Osteoblast (primary cell): ENCODE measurements around the gene ADGRG6. TPM values are rescaled to one million over a fixed set of nuclear protein-coding genes. Genes with fewer than 3 reads are reported as not detected.
A peak's percentile ranks its signal among the peaks of the same experiment; 100 is the strongest.

Experiments used
- DNase-seq: peaks from one replicate; pipeline ENCODE4 v3.0.0; 2011; ENCODE audit warnings: low spot score, mixed read lengths; ENCODE audit not compliant: insufficient read length; ENCODE audit errors: missing footprints
- H2AFZ ChIP-seq: 2 replicates; pipeline ENCODE4 v1.6.0; 2011; ENCODE audit warnings: mild to moderate bottlenecking, low read length
- H3K27ac ChIP-seq: 2 replicates; pipeline ENCODE4 v1.5.1; 2011; ENCODE audit warnings: mild to moderate bottlenecking, low read depth, low read length, moderate library complexity
- H3K27me3 ChIP-seq: 2 replicates; pipeline ENCODE4 v1.6.0; 2012; ENCODE audit warnings: mild to moderate bottlenecking, control low read depth, inconsistent platforms, low read length, moderate library complexity; ENCODE audit not compliant: insufficient read depth
- H3K36me3 ChIP-seq: 2 replicates; pipeline ENCODE4 v1.5.1; 2011; ENCODE audit warnings: mild to moderate bottlenecking, low read length, control low read depth, moderate library complexity; ENCODE audit not compliant: insufficient read depth
- H3K4me1 ChIP-seq: 2 replicates; pipeline ENCODE4 v1.5.1; 2011; ENCODE audit warnings: mild to moderate bottlenecking, low read length, control low read depth, moderate library complexity; ENCODE audit not compliant: insufficient read depth
- H3K4me2 ChIP-seq: 2 replicates; pipeline ENCODE4 v1.6.0; 2011; ENCODE audit warnings: mild to moderate bottlenecking, low read length; ENCODE audit not compliant: insufficient read depth
- H3K4me3 ChIP-seq: fragments of 200-600 bp; sonication (generic); 3 replicates; pipeline ENCODE4 v1.5.1; 2012; ENCODE audit warnings: mild to moderate bottlenecking, low read length, inconsistent platforms; ENCODE audit not compliant: insufficient read depth
- H3K79me2 ChIP-seq: 2 replicates; pipeline ENCODE4 v1.6.0; 2012; ENCODE audit warnings: mild to moderate bottlenecking, low read length, control low read depth, inconsistent platforms; ENCODE audit not compliant: insufficient read depth
- H3K9me3 ChIP-seq: 2 replicates; pipeline ENCODE4 v1.5.1; 2011; ENCODE audit warnings: low read depth, low read length, control low read depth
- H4K20me1 ChIP-seq: 2 replicates; pipeline ENCODE4 v1.6.0; 2012; ENCODE audit warnings: mild to moderate bottlenecking, low read length, control low read depth; ENCODE audit not compliant: insufficient read depth
- total RNA-seq: library from RNA; depleted of rRNA; stranded (reverse); fragments of >200 nt; gene quantifications from 2 replicates; pipeline ENCODE4 v1.2.3, GENCODE V29; 2012
- TF ChIP-seq, protein P1 (sequence below): IDR thresholded peaks from 2 replicates; pipeline ENCODE4 v1.5.1; 2011; ENCODE audit warnings: mild to moderate bottlenecking, low read depth, low read length, moderate library complexity; ENCODE audit errors: extremely low read depth

ADGRG6 gene
- total RNA-seq, 1 donor, result 0.36 TPM

DNA sequence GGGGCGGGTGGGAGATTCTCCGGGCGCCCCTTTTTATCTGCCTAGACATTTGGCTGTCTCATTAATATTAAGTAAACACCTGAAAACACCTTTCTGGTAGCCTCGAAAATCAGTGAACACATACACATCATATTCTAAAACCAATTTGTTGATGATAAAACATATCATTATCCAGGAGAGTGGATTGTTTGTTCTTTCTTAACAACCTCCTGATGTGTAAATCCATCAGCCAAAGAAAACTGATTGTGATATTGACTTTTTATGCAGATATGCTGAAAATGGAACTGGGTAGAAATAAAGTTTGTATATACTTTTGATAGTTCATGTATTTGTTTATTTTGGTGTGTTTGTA lies 75.7 kb downstream of the ADGRG6 start:
- TF ChIP-seq, protein P1, sequence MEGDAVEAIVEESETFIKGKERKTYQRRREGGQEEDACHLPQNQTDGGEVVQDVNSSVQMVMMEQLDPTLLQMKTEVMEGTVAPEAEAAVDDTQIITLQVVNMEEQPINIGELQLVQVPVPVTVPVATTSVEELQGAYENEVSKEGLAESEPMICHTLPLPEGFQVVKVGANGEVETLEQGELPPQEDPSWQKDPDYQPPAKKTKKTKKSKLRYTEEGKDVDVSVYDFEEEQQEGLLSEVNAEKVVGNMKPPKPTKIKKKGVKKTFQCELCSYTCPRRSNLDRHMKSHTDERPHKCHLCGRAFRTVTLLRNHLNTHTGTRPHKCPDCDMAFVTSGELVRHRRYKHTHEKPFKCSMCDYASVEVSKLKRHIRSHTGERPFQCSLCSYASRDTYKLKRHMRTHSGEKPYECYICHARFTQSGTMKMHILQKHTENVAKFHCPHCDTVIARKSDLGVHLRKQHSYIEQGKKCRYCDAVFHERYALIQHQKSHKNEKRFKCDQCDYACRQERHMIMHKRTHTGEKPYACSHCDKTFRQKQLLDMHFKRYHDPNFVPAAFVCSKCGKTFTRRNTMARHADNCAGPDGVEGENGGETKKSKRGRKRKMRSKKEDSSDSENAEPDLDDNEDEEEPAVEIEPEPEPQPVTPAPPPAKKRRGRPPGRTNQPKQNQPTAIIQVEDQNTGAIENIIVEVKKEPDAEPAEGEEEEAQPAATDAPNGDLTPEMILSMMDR, result no peak
- no peak overlapping the region for H3K27ac ChIP-seq
- H4K20me1 ChIP-seq, result no peaks in the 10 kb centered on the region
- H3K27me3 ChIP-seq, result no peaks in the 10 kb centered on the region
- H3K79me2 ChIP-seq, result no peaks in the 10 kb centered on the region
- H2AFZ ChIP-seq, result no peak overlapping the region
- no peaks in the 10 kb centered on the region for H3K36me3 ChIP-seq
- H3K4me3 ChIP-seq, result no peak overlapping the region
- H3K4me2 ChIP-seq, result no peak overlapping the region
- peaks cover 38% of the 10 kb centered on the region for H3K4me1 ChIP-seq
- no peak for DNase-seq
- H3K9me3 ChIP-seq, result no peaks in the 10 kb centered on the region

DNA sequence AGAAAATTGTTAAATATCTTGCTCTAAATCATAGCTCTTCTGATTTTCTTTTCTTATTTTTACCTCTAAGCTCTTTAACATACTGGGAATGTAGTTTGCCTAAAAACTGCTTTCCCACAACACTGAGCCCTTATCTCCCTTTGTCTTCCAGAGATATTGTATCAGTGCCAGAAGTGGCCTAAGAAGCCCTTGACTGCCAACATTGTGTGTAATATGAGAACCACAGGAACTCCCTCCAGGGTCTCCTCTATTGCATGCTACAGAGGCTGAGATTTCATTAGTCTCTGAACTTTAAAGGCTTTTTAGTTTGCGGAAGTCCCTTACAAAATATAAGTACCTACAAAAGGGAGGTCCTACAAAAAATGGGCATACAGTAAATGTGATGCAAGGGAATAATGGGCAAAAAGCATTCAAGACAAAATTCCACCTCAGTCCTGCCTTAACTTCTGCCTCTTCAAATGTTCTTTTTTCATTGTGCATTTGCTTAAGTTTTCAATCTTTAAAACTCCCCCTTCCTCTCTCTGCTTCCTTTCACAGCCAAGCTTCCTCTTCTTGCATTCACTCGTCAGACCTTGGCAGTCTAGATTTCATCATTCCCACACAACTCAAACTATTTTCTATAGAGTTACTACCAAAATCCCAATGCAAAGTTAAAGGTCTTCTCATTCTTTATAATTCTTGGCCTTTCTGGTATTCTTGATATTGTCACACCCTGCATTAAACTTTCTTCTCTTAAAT lies 76.5 kb downstream of the ADGRG6 start:
- TF ChIP-seq, protein P1, result no peak
- H3K27me3 ChIP-seq, result no peaks in the 10 kb centered on the region
- no peak overlapping the region for H2AFZ ChIP-seq
- no peaks in the 10 kb centered on the region for H3K79me2 ChIP-seq
- no peaks in the 10 kb centered on the region for H4K20me1 ChIP-seq
- no peak overlapping the region for H3K4me3 ChIP-seq
- no peak overlapping the region for H3K27ac ChIP-seq
- H3K9me3 ChIP-seq, result no peaks in the 10 kb centered on the region
- peak; percentile 52 for DNase-seq
- H3K36me3 ChIP-seq, result no peaks in the 10 kb centered on the region
- H3K4me1 ChIP-seq, result peaks cover 38% of the 10 kb centered on the region
- H3K4me2 ChIP-seq, result peak overlapping the region; percentile 31

GRCh38 chr6:142380626-142381025 lies 78.8 kb downstream of the ADGRG6 start:
- no peaks in the 10 kb centered on the region for H3K36me3 ChIP-seq
- no peaks in the 10 kb centered on the region for H3K27me3 ChIP-seq
- H2AFZ ChIP-seq, result no peak overlapping the region
- H3K4me1 ChIP-seq, result peaks cover 36% of the 10 kb centered on the region
- no peaks in the 10 kb centered on the region for H3K9me3 ChIP-seq
- no peak overlapping the region for H3K4me2 ChIP-seq
- H3K79me2 ChIP-seq, result no peaks in the 10 kb centered on the region
- no peak overlapping the region for H3K4me3 ChIP-seq
- H3K27ac ChIP-seq, result no peak overlapping the region
- no peak for DNase-seq
- no peaks in the 10 kb centered on the region for H4K20me1 ChIP-seq
- TF ChIP-seq, protein P1, result no peak

DNA sequence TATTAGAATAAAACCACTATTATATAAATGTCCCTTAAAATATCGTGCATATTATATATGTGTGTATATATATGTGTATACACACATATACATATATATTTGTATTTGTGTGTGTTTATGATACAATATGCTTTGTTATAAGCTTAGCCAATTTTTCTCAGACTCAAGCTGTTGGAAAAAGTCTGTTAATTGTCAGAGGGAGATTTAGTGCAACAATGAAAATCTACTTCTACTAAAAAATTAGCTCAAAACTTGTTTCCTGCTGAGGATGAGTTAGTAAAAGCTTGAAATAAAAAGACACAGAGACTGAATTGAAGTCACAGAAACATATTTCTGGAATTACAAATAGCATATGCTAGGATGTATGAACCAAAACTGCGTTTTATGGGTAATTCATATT lies 79.4 kb downstream of the ADGRG6 start:
- no peaks in the 10 kb centered on the region for H3K79me2 ChIP-seq
- H3K9me3 ChIP-seq, result no peaks in the 10 kb centered on the region
- H3K4me3 ChIP-seq, result no peak overlapping the region
- peaks cover 33% of the 10 kb centered on the region for H3K4me1 ChIP-seq
- H3K4me2 ChIP-seq, result no peak overlapping the region
- H3K27ac ChIP-seq, result no peak overlapping the region
- no peak overlapping the region for H2AFZ ChIP-seq
- no peaks in the 10 kb centered on the region for H3K27me3 ChIP-seq
- TF ChIP-seq, protein P1, result no peak
- DNase-seq, result no peak
- H4K20me1 ChIP-seq, result no peaks in the 10 kb centered on the region
- H3K36me3 ChIP-seq, result no peaks in the 10 kb centered on the region
